PC-3 (cell line): ENCODE measurements around the gene NPRL2. TPM values are rescaled to one million over a fixed set of nuclear protein-coding genes. Genes with fewer than 3 reads are reported as not detected.

Source experiments
- ATAC-seq: fragments of 200-7000 bp; cut with Tn5 transposase; 2 replicates; pipeline ENCODE4 v1.9.1; 2020; ENCODE audit warnings: mild to moderate bottlenecking, moderate library complexity
- BruUV-seq: library from RNA; stranded (reverse); fragments of 400-500 nt; replicated peaks from 2 replicates; lab custom pipeline; 2021; lab: Mats Ljungman, UMichigan
- CTCF ChIA-PET: fragments of 300-600 bp; sonication (Branson Sonifier 250); formaldehyde crosslinking; loops from one replicate; lab custom pipeline; 2022; ENCODE audit warnings: antibody characterized with exemption; lab: Charles Lee
- POLR2A ChIA-PET: fragments of 300-600 bp; sonication (Branson Sonifier 250); formaldehyde crosslinking; loops from one replicate; lab custom pipeline; 2022; ENCODE audit warnings: antibody characterized with exemption; ENCODE audit not compliant: unreplicated experiment; lab: Charles Lee
- DNase-seq: peaks from one replicate; pipeline ENCODE4 v3.0.0-alpha.2; 2015
- H2AFZ ChIP-seq: fragments of 300-600 bp; sonication (generic); 2 replicates; pipeline ENCODE4 v1.6.0; 2016; ENCODE audit warnings: antibody characterized with exemption, low read length
- H3F3A ChIP-seq: fragments of 300-600 bp; sonication (generic); one replicate; pipeline ENCODE4 v1.6.0; 2017; ENCODE audit warnings: antibody characterized with exemption, low read length, control low read depth, mild to moderate bottlenecking; ENCODE audit not compliant: unreplicated experiment
- H3K27ac ChIP-seq: fragments of 300-600 bp; sonication (generic); 2 replicates; pipeline ENCODE4 v1.5.1; 2016; ENCODE audit warnings: mild to moderate bottlenecking, low read length
- H3K27me3 ChIP-seq: fragments of 300-600 bp; sonication (generic); 2 replicates; pipeline ENCODE4 v1.6.1; 2016; ENCODE audit warnings: low read length, mixed read lengths
- H3K36me3 ChIP-seq: fragments of 300-600 bp; sonication (generic); 2 replicates; pipeline ENCODE4 v1.6.1; 2016; ENCODE audit warnings: low read depth, mixed run types, low read length, mixed read lengths
- H3K4me1 ChIP-seq: fragments of 300-600 bp; sonication (generic); 2 replicates; pipeline ENCODE4 v1.5.1; 2016; ENCODE audit warnings: low read length; ENCODE audit not compliant: insufficient read depth
- H3K4me2 ChIP-seq: fragments of 300-600 bp; sonication (generic); 2 replicates; pipeline ENCODE4 v1.6.0; 2016; ENCODE audit warnings: low read length
- H3K4me3 ChIP-seq: fragments of 300-600 bp; sonication (generic); 2 replicates; pipeline ENCODE4 v1.5.1; 2016; ENCODE audit warnings: mild to moderate bottlenecking, low read length, mixed read lengths
- H3K79me2 ChIP-seq: fragments of 300-600 bp; sonication (generic); 2 replicates; pipeline ENCODE4 v1.6.1; 2017; ENCODE audit warnings: low read length, mixed read lengths
- H3K9ac ChIP-seq: fragments of 300-600 bp; sonication (generic); 2 replicates; pipeline ENCODE4 v1.6.0; 2016; ENCODE audit warnings: mild to moderate bottlenecking, low read length
- H3K9me2 ChIP-seq: fragments of 300-600 bp; sonication (generic); replicated peaks from 2 replicates; pipeline ENCODE4 v1.6.1; 2016; ENCODE audit warnings: mixed run types, low read length, mixed read lengths
- H3K9me3 ChIP-seq: fragments of 300-600 bp; sonication (generic); 2 replicates; pipeline ENCODE4 v1.6.1; 2016; ENCODE audit warnings: low read length, mixed read lengths
- H4K20me1 ChIP-seq: fragments of 300-600 bp; sonication (generic); 2 replicates; pipeline ENCODE4 v1.6.1; 2016; ENCODE audit warnings: low read length, mixed read lengths
- EZH2 ChIP-seq: fragments of 300-600 bp; sonication (generic); IDR thresholded peaks from one replicate; pipeline ENCODE4 v1.6.1; 2017; ENCODE audit warnings: antibody characterized with exemption, mild to moderate bottlenecking, low read length; ENCODE audit not compliant: unreplicated experiment
- EZH2phosphoT487 ChIP-seq: fragments of 300-600 bp; sonication (generic); IDR thresholded peaks from 2 replicates; pipeline ENCODE4 v1.6.1; 2018; ENCODE audit warnings: mild to moderate bottlenecking, antibody characterized with exemption, low read length, borderline replicate concordance
- intact Hi-C: fragments of 100-400 bp; cut with micrococcal nuclease; formaldehyde crosslinking; loops from 2 replicates; pipeline ENCODE4 v1.9.0; 2023
- total RNA-seq: library from RNA; depleted of rRNA; stranded (reverse); fragments of >200 nt; gene quantifications from 2 replicates; pipeline ENCODE4 v1.2.3, GENCODE V29; 2014
- TF ChIP-seq, protein P1 (sequence below): fragments of 300-600 bp; sonication (generic); conservative IDR thresholded peaks from 2 replicates; pipeline ENCODE4 v1.5.1; 2017; ENCODE audit warnings: antibody characterized with exemption, low read depth, mild to moderate bottlenecking, low read length

NPRL2 gene
- total RNA-seq, 1 experiment from 2014 or later: 56.9 TPM

DNA sequence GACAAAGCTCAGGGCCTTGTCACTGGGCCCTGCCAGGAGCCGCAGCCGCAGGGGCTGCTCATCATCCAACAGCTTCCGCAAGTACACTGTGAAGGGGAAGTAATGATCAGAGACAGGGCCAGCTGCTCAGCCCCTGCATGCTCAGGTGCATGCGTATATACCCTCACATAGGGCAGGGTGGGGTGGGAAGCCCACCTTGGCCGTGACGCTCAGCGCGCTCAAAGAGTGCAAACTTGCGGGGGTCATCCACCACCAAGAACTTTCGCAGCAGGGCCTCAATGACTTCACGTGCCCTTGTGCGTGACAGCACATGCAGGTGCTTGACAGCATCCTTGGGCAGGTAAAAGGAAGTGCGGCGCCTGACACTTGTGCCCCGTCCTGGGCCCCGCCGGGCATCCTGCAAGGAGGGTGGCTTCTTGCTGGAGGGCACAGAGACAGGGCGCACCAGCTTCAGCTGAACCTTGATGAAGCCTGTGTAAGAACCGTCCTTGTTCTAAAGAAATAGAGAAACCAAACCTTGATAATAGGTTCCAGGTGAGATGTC lies 19.1 kb downstream of the NPRL2 start:
- Histone ChIP-seq H3K9ac (no peak overlapping the region), H3K36me3 (peaks cover 26% of the 10 kb centered on the region; the same call in 1 of the 2 replicates), H3F3A (no peaks in the 10 kb centered on the region), H3K9me3 (no peaks in the 10 kb centered on the region), H3K9me2 (no peaks in the 10 kb centered on the region), H3K27ac (no peak overlapping the region), H3K27me3 (no peaks in the 10 kb centered on the region), H4K20me1 (peaks cover 13% of the 10 kb centered on the region; the same call in 1 of the 2 replicates), H2AFZ (no peak overlapping the region), H3K4me3 (no peak overlapping the region), H3K4me2 (no peak overlapping the region), H3K4me1 (peaks cover 35% of the 10 kb centered on the region), H3K79me2 (peaks cover 61% of the 10 kb centered on the region)
- intact Hi-C loops: no loop called here
- no TSS peak for BruUV-seq
- DNase-seq: no peak
- ChIA-PET POLR2A (no interaction called here), CTCF (no interaction called here)
- TF ChIP-seq EZH2 (no peak), EZH2phosphoT487 (no peak)
- TF ChIP-seq, protein P1, sequence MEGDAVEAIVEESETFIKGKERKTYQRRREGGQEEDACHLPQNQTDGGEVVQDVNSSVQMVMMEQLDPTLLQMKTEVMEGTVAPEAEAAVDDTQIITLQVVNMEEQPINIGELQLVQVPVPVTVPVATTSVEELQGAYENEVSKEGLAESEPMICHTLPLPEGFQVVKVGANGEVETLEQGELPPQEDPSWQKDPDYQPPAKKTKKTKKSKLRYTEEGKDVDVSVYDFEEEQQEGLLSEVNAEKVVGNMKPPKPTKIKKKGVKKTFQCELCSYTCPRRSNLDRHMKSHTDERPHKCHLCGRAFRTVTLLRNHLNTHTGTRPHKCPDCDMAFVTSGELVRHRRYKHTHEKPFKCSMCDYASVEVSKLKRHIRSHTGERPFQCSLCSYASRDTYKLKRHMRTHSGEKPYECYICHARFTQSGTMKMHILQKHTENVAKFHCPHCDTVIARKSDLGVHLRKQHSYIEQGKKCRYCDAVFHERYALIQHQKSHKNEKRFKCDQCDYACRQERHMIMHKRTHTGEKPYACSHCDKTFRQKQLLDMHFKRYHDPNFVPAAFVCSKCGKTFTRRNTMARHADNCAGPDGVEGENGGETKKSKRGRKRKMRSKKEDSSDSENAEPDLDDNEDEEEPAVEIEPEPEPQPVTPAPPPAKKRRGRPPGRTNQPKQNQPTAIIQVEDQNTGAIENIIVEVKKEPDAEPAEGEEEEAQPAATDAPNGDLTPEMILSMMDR: no peak
- no peak for ATAC-seq

DNA sequence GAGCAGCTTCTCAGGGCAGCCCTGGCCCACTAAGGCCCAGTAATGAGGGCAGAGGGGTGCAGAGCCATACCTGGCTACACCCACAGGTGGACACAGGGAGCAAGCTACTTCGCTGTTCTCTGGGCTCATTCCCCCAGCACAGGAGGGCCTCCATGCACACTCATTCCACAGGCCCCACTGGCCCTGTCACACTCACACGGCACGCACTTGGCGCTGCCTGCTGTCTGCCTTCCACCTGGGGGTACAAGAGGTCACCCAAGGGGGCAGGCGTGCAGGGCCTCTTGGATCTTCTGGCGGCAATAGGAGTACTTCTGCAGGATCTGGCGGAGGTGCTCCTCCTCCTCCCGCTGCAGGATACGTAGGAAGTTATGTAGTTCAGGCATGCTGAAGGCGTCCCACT lies 20.2 kb downstream of the NPRL2 start:
- Histone ChIP-seq H3F3A (no peaks in the 10 kb centered on the region), H4K20me1 (peaks cover 12% of the 10 kb centered on the region; the same call in 1 of the 2 replicates)
- no peak for ATAC-seq

More for the DNA sequence above, 20.2 kb downstream of the NPRL2 start:
- H3K79me2 ChIP-seq: peaks cover 54% of the 10 kb centered on the region
- peaks cover 26% of the 10 kb centered on the region for H3K4me1 ChIP-seq
- H3K9me2 ChIP-seq: no peaks in the 10 kb centered on the region
- intact Hi-C loops: no loop called here
- peaks cover 26% of the 10 kb centered on the region; the same call in 1 of the 2 replicates for H3K36me3 ChIP-seq
- H3K4me3 ChIP-seq: no peak overlapping the region
- DNase-seq: no peak
- TF ChIP-seq, protein P1: no peak
- TF ChIP-seq EZH2 (no peak), EZH2phosphoT487 (no peak)
- H3K9ac ChIP-seq: no peak overlapping the region
- ChIA-PET CTCF (no interaction called here), POLR2A (no interaction called here)
- no peak overlapping the region for H3K27ac ChIP-seq
- BruUV-seq: no TSS peak
- no peaks in the 10 kb centered on the region for H3K9me3 ChIP-seq
- no peaks in the 10 kb centered on the region for H3K27me3 ChIP-seq
- H2AFZ ChIP-seq: no peak overlapping the region
- H3K4me2 ChIP-seq: no peak overlapping the region
